MCF 10A (cell line): Measurements from ENCODE around the gene SLC6A2. TPM values are rescaled to one million over a fixed set of nuclear protein-coding genes. Genes with fewer than 3 reads are reported as not detected.
"Not testable (repeated sequence)": the region's sequence is repeated elsewhere in the genome, so short reads cannot be mapped to it uniquely, and the experiment has no call there.

Experiments
- Bru-seq: library from RNA; stranded (reverse); fragments of 400-500 nt; gene quantifications from one replicate; lab custom pipeline; 2021; lab: Mats Ljungman, UMichigan
- BruChase-seq, 2 experiments: library from RNA; stranded (reverse); fragments of 400-500 nt; gene quantifications; one replicate each; lab custom pipeline; 2021; lab: Mats Ljungman, UMichigan
- BruUV-seq: library from RNA; stranded (reverse); fragments of 400-500 nt; replicated peaks from 2 replicates; lab custom pipeline; 2021; lab: Mats Ljungman, UMichigan
- CTCF ChIA-PET: fragments of 300-600 bp; sonication (Branson Sonifier 250); formaldehyde crosslinking; extraction: SDS; loops from one replicate; lab custom pipeline; 2021; ENCODE audit warnings: antibody characterized with exemption, inconsistent platforms; lab: Yijun Ruan, JAX
- POLR2A ChIA-PET: fragments of 300-600, 350-650 bp; sonication (Branson Sonifier 250); formaldehyde crosslinking; extraction: SDS; loops from one replicate; lab custom pipeline; 2020; ENCODE audit warnings: antibody characterized with exemption, inconsistent platforms; lab: Yijun Ruan, JAX
- DNase-seq: peaks from one replicate; pipeline ENCODE4 v3.0.0-alpha.2; 2018; ENCODE audit not compliant: unreplicated experiment
- H3K27ac Mint-ChIP-seq: one replicate; pipeline ENCODE4 v1.8.0; 2022; ENCODE audit warnings: mild to moderate bottlenecking, low read depth, mixed read lengths; ENCODE audit not compliant: unreplicated experiment
- H3K27me3 Mint-ChIP-seq: one replicate; pipeline ENCODE4 v1.8.0; 2022; ENCODE audit warnings: mixed read lengths; ENCODE audit not compliant: insufficient read depth, unreplicated experiment
- H3K36me3 Mint-ChIP-seq: one replicate; pipeline ENCODE4 v1.8.0; 2022; ENCODE audit warnings: mild to moderate bottlenecking, moderate library complexity, mixed read lengths; ENCODE audit not compliant: insufficient read depth, unreplicated experiment
- H3K4me1 Mint-ChIP-seq: one replicate; pipeline ENCODE4 v1.8.0; 2022; ENCODE audit warnings: mixed read lengths; ENCODE audit not compliant: insufficient read depth, unreplicated experiment
- H3K4me3 Mint-ChIP-seq: one replicate; pipeline ENCODE4 v1.8.0; 2022; ENCODE audit warnings: mild to moderate bottlenecking, moderate library complexity, mixed read lengths; ENCODE audit not compliant: unreplicated experiment
- H3K9me3 Mint-ChIP-seq: one replicate; pipeline ENCODE4 v1.8.0; 2022; ENCODE audit warnings: mixed read lengths; ENCODE audit not compliant: unreplicated experiment
- CTCF ChIP-seq: fragments of 200-600 bp; IDR thresholded peaks from one replicate; pipeline ENCODE4 v1.8.0; 2022; ENCODE audit warnings: antibody characterized with exemption, mild to moderate bottlenecking; ENCODE audit not compliant: unreplicated experiment
- intact Hi-C: fragments of 100-400 bp; cut with micrococcal nuclease; formaldehyde crosslinking; loops from 2 replicates; pipeline ENCODE4 v1.14.1; 2022
- long read RNA-seq: library from polyadenylated mRNA; stranded (forward); transcript quantifications from one replicate; pipeline ENCODE4 v2.0.0, GENCODE V29; 2022
- total RNA-seq: library from RNA; stranded (reverse); gene quantifications from 2 replicates; pipeline ENCODE4 v1.2.3, GENCODE V29; 2022

SLC6A2 gene
- total RNA-seq: not detected in 2 replicates
- percentile 5 among the genes with signal in this experiment for Bru-seq, nascent RNA
- BruChase-seq, experiment 1, labeled RNA remaining after a 6-hour chase: not detected
- BruChase-seq, experiment 2, labeled RNA remaining after a 2-hour chase: not detected
- long read RNA-seq: 0 reads

DNA sequence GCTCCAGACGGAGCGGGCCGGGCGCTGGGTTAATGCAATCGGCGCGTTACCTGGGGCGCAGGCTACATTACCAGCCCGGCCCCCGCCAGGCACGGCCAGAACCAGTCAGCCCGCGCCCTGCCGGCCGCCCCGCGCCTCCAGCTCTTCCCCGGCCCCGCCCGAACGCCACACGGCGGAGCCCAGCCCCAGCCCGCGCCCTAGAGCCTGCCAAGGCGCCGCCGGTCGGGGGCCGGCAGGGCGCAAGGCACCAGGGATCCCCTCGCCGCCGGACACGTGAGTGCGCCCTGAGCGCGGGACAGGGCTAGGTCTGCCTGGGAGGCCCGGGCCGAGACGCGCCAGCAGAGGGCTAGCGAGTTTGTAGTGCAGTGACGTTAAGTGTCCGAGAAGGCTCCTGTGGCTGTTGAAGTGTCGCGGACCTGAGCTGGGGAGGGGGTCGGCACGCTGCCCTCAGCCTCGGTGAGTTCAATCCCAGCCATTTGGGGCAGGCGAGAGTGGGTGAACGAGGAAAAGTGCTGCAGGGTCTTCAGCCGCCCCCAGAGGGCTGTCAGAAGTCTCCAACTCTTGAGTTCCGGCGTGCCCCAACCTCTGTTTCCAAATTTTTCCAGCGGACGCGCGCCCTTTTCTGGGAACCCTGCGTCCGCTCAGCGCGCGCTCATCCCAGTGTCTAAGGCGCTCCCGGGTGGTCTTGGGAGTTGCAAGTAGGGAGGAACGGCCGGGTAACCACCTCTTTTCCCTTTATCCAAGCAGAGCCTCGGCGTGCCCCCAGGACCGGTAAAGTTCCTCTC is at the start of gene SLC6A2:
Gene SLC6A2, plus strand, starts transcription at position 92 of the 785 bp plus-strand sequence. CDS start 707 bp downstream, outside the sequence.
- ChIA-PET POLR2A (no interaction called here), CTCF (interaction anchor here (0.6 kb wide), 1 partner anchor 1002 kb away, joined by 3 read pairs; no protein-coding TSS in a partner anchor)
- Mint-ChIP-seq H3K4me1 (no peaks in the 10 kb centered on the region), H3K4me3 (no peak within 1 kb of the TSS), H3K36me3 (no peaks in the 10 kb centered on the region), H3K27ac (no peak within 1 kb of the TSS), H3K9me3 (no peaks in the 10 kb centered on the region), H3K27me3 (no peaks in the 10 kb centered on the region)
- no peak for DNase-seq
- BruUV-seq: no TSS peak
- intact Hi-C loops: no loop called here
- TF ChIP-seq CTCF: no peak

DNA sequence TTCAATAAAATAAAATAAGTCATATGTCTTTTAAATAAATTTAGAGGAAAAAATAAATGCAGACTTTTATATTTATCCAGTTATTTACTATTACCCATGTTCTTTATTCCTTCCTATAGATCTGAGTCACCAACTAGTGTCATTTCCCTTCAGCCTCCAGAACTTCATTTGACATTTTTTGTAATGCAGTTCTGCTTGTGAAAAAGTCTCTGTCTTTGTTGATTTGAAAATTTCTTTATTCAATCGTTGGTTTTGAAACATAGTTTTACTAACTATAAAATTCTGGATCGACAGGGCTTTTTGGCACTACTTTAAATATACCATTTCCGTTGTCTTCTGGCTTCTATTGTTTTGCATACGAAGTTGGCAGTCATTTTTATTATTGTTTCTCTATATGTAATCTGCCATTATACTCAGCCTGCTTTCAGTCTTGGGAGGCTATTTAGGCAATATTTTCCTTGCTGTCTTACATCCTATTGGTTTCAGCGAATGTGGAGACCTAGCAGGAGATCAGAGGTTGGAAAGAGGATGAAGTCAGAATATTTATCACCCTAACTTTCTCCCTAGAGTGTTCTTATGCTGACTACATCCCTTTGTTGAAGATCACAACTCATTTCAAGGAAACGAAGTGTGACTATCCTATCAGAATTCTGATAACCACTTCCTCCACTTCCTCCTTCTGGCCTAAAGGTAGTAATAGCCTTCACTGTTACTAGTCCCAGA is 42.0 kb upstream of the SLC6A2 start:
- H3K4me3 Mint-ChIP-seq: no peak overlapping the region
- H3K4me1 Mint-ChIP-seq: no peaks in the 10 kb centered on the region
- POLR2A ChIA-PET: no interaction called here
- no peaks in the 10 kb centered on the region for H3K27me3 Mint-ChIP-seq
- no peak overlapping the region for H3K27ac Mint-ChIP-seq
- no TSS peak for BruUV-seq
- H3K9me3 Mint-ChIP-seq: peaks cover 12% of the 10 kb centered on the region
- CTCF ChIA-PET: interaction anchor here (1.0 kb wide), 1 partner anchor 90 kb away, joined by 4 read pairs; no protein-coding TSS in a partner anchor
- TF ChIP-seq CTCF: no peak
- no peaks in the 10 kb centered on the region for H3K36me3 Mint-ChIP-seq
- DNase-seq: no peak
- intact Hi-C loops: no loop called here

DNA sequence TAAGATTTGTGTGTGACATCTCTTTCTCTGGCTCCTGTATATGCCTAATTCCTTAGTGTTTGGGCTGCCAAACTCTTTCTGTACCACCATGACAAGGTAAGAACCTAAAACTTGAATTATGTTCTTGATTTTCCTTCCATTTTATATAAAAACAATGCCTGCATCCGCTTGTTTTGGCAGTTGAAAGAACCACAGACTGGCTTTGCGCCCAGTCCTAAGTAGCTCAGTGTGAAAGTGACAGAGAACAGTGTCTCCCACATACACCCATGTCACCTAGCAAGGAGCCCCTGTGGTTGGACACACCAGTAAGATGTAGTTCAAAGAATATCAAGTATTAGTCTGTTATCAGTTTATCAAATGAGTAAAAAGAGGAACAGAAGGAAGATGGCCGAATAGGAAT is 40.7 kb upstream of the SLC6A2 start:
- CTCF ChIA-PET: interaction anchor here (0.9 to 1.0 kb wide), 3 partner anchors 87 to 150 kb away, joined by 3 to 4 read pairs (median 3); no protein-coding TSS in a partner anchor
- Mint-ChIP-seq H3K9me3 (peaks cover 9% of the 10 kb centered on the region), H3K4me1 (no peaks in the 10 kb centered on the region)

GRCh38 chr16:55615670-55616069 is 40.1 kb upstream of the SLC6A2 start:
- H3K4me3 Mint-ChIP-seq, H3K36me3 Mint-ChIP-seq, H3K9me3 Mint-ChIP-seq, BruUV-seq, DNase-seq, H3K27me3 Mint-ChIP-seq, H3K4me1 Mint-ChIP-seq, H3K27ac Mint-ChIP-seq, intact Hi-C loops: not testable (repeated sequence)
- ChIA-PET CTCF (interaction anchor here (0.7 to 0.9 kb wide), 3 partner anchors 10 to 1632 kb away, joined by 3 read pairs; no protein-coding TSS in a partner anchor), POLR2A (interaction anchor here (0.7 kb wide), 1 partner anchor 1168 kb away, joined by 4 read pairs; no protein-coding TSS in a partner anchor)

More for the DNA sequence above, 40.7 kb upstream of the SLC6A2 start:
- Mint-ChIP-seq H3K27ac (no peak overlapping the region), H3K36me3 (no peaks in the 10 kb centered on the region), H3K4me3 (no peak overlapping the region), H3K27me3 (no peaks in the 10 kb centered on the region)
- POLR2A ChIA-PET: no interaction called here
- intact Hi-C loops: no loop called here
- TF ChIP-seq CTCF: no peak
- no peak for DNase-seq
- BruUV-seq: no TSS peak
